Panc1 (cell line): Measurements from ENCODE around the gene SLC5A6.

Source experiments
- POLR2AphosphoS5 ChIP-seq: IDR thresholded peaks from 2 replicates; pipeline ENCODE4 v1.6.1; 2012; ENCODE audit warnings: mild to moderate bottlenecking, low read depth, low read length, moderate library complexity
- TF ChIP-seq, protein P1 (sequence below): fragments of 450-650 bp; IDR thresholded peaks from 2 replicates; pipeline ENCODE4 v1.5.1; 2017; ENCODE audit warnings: mild to moderate bottlenecking

DNA sequence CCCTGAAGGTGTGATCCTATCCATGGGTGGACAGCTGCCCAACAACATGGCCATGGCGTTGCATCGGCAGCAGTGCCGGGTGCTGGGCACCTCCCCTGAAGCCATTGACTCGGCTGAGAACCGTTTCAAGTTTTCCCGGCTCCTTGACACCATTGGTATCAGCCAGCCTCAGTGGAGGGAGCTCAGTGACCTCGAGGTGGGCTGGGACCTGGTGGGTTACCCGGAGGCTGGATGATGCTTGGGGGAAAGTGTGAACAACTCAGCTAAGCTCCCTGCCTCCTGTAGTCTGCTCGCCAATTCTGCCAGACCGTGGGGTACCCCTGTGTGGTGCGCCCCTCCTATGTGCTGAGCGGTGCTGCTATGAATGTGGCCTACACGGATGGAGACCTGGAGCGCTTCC is 21.3 kb upstream of the SLC5A6 start:
- TF ChIP-seq, protein P1, sequence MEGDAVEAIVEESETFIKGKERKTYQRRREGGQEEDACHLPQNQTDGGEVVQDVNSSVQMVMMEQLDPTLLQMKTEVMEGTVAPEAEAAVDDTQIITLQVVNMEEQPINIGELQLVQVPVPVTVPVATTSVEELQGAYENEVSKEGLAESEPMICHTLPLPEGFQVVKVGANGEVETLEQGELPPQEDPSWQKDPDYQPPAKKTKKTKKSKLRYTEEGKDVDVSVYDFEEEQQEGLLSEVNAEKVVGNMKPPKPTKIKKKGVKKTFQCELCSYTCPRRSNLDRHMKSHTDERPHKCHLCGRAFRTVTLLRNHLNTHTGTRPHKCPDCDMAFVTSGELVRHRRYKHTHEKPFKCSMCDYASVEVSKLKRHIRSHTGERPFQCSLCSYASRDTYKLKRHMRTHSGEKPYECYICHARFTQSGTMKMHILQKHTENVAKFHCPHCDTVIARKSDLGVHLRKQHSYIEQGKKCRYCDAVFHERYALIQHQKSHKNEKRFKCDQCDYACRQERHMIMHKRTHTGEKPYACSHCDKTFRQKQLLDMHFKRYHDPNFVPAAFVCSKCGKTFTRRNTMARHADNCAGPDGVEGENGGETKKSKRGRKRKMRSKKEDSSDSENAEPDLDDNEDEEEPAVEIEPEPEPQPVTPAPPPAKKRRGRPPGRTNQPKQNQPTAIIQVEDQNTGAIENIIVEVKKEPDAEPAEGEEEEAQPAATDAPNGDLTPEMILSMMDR = no peak
- TF ChIP-seq POLR2AphosphoS5 = no peak
